NCI-H1105 (cell line): ENCODE measurements around the gene TSFM.
"Not testable (repeated sequence)": the region's sequence is repeated elsewhere in the genome, so short reads cannot be mapped to it uniquely, and the experiment has no call there.

Source experiments
- DNase-seq: peaks from one replicate; lab custom pipeline; 2025; lab: John Stamatoyannopoulos, UW

TSFM gene

DNA sequence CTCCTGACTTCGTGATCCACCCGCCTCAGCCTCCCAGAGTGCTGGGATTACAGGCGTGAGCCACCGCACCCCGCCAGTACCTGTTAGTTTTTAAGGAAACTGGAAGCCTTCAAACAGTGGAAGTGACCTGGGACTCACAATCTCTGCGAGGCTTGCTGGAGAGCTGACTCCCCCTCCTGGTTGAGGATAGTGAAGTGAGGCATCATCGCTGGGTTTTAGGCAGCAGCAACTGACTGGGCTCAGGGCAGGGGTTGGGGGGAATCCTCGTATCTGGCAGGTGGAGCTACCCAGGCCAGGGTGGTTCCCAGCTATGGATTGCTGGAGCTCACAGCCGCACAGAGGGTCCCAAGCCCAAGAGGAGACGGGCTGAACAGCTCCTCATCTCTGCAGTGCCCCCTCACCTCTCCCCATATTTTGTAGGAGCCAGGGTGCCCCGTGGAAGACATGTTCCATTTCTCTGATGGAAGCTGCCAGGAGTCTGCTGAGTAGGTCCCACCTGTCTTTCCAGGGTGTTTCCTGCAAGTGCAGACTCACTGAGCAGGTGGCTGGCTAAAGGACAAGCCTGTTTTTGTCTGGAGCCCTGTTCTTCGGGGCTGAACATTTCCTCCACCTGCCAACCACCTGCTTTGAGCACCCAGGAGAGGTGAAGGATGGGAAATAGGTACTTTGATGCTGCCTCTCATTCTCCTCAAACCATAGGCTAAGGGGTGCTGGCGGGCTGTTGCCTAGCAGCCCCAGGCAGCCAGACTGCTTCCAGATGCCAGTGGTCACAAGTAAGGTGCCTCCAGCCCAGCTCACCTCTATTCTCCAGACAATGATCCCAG, 32.8 kb downstream of the TSFM start:
- DNase-seq = peak; percentile 56

GRCh38 chr12:57816001-57816854, 33.6 kb downstream of the TSFM start:
- no peak for DNase-seq

GRCh38 chr12:57816855-57817151, 34.2 kb downstream of the TSFM start:
- no peak for DNase-seq

GRCh38 chr12:57817261-57817989, 34.8 kb downstream of the TSFM start:
- no peak for DNase-seq

DNA sequence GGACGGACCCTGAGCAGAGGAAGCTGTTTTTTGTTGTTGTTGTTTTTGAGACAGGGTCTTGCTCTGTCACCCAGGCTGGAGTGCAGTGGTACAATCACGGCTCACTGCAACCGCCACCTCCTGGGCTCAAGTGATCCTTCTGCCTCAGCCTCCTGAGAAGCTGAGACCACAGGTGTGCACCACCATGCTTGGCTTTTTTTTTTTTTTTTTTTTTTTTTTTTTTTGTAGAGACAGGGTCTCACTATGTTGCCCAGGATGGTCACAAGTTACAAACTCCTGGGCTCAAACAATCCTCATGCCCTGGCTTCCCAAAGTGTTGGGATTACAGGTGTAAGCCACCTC, 35.4 kb downstream of the TSFM start:
- not testable (repeated sequence) for DNase-seq

- DNase-seq = not testable (repeated sequence)
Measured at GRCh38 chr12:57820119-57820518, 37.5 kb downstream of the TSFM start.

GRCh38 chr12:57821015-57821414, 38.4 kb downstream of the TSFM start:
- DNase-seq = not testable (repeated sequence)

GRCh38 chr12:57821474-57822214, 39.1 kb downstream of the TSFM start:
- no peak for DNase-seq

GRCh38 chr12:57822392-57823130, 40.0 kb downstream of the TSFM start:
- no peak for DNase-seq

- no peak for DNase-seq
Measured at GRCh38 chr12:57823131-57823907, 40.7 kb downstream of the TSFM start.

DNA sequence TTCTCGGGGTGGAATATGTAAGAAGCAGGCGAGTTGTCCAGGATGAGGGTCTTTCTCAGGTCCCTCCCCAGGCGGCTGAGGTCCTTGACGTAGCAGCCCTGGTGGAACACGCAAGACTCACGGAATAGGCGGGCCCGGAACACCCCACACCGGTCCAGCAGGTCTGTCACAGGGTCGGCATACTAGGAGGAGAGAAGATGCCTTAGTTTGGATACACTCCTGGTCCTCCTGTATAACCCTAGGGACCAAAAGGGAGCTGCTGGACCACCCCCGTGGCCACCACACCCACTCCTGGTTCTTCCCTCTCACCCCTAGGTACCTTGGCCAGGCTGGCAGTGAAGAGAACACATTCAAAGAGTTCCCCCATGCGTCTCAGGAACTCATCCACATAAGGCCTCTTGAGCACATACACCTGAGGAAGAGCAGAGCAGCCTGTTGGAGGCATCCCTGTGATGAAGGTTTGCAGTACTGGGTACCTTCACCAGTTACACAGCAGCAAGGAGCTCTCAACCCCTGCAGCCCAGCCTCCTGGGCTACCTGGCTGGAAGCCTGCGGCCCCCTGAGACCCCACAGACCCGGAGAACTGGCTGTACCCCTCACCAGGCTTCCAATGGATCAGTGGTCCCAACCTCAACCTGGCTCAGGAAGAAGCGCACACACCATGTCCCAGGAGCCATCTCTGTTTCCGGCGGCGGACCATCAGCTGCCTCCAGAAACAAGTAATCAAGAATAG, 41.5 kb downstream of the TSFM start:
- no peak for DNase-seq

GRCh38 chr12:57825451-57825850, 42.9 kb downstream of the TSFM start:
- DNase-seq = no peak

DNA sequence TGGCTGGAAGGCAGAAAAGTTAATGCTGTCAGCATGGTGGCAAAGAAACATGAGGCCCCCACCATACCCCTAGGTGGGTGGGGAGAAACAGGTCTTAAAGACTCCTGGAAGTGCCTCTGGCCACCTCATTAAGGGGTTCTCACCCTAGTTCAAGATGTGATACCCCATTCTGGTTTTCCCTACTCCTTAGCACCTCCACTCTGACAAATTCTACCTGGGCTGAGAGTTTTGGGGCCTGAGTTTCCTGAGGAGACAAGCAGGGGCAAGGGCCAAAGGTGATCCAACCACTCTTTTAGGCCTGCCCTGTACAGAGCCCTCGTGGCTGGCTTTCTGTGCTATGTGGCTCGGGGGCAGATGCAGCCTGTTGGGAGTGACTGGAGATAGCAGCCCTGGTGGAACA, 43.8 kb downstream of the TSFM start:
- no peak for DNase-seq

GRCh38 chr12:57826966-57827365, 44.4 kb downstream of the TSFM start:
- no peak for DNase-seq

- DNase-seq = no peak
Measured at GRCh38 chr12:57829025-57829777, 46.6 kb downstream of the TSFM start.

DNA sequence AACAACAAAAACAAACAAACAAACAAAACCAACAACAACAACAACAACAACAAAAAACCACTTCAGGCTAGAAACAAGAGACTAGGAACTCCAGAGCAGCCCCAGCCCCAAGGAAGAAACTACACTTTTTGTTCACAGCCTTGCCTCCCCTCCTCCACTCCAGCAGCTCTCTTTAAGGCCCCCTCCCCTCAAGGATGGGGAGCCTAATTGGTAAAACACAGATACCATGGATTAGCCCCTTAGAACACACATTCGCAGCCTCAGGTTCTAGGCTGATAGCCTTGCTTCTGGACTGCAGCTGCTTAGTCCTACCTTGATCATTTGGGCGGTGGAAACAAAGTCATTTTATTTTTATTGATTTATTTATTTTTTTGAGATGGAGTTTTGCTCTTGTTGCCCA, 47.8 kb downstream of the TSFM start:
- no peak for DNase-seq

GRCh38 chr12:57832966-57833365, 50.4 kb downstream of the TSFM start:
- DNase-seq = no peak

- no peak for DNase-seq
Measured at GRCh38 chr12:57833672-57834071, 51.1 kb downstream of the TSFM start.
